ENCODE measurements around the gene PRM3. TPM values are rescaled to one million over a fixed set of nuclear protein-coding genes. Genes with fewer than 3 reads are reported as not detected.

The PRM3 gene
- total RNA-seq, 1 donor from 2014 or later: not detected

GRCh38 chr16:11250091-11250785 is 23.2 kb downstream of the PRM3 start:
- no peak for TF ChIP-seq CTCF (IDR thresholded peaks at IDR 0.05)
- ATAC-seq (no peak), DNase-seq (no peak)
- no peak overlapping the region for H3K4me3 ChIP-seq
- H3K27ac ChIP-seq: no peak overlapping the region
- peaks cover 5% of the 10 kb centered on the region for H3K36me3 ChIP-seq
- intact Hi-C loops (cut with DNase I): loop anchor here (5.0 kb wide), 1 partner anchor 278 kb away; no protein-coding TSS in a partner anchor
- no peaks in the 10 kb centered on the region for H3K9me3 ChIP-seq
- H3K4me1 ChIP-seq: peaks cover 13% of the 10 kb centered on the region
- H3K27me3 ChIP-seq: no peaks in the 10 kb centered on the region

- intact Hi-C loops (cut with DNase I): loop anchor here (5.0 kb wide), 1 partner anchor 277 kb away; no protein-coding TSS in a partner anchor
Observed at GRCh38 chr16:11249233-11250061, 24.0 kb downstream of the PRM3 start.

GRCh38 chr16:11248133-11248532 is 25.3 kb downstream of the PRM3 start:
- intact Hi-C loops (cut with DNase I): no loop called here
- Histone ChIP-seq H3K4me1 (peaks cover 3% of the 10 kb centered on the region), H3K4me3 (no peak overlapping the region), H3K27me3 (no peaks in the 10 kb centered on the region), H3K36me3 (no peaks in the 10 kb centered on the region), H3K9me3 (no peaks in the 10 kb centered on the region), H3K27ac (no peak overlapping the region)
- ATAC-seq (no peak), DNase-seq (no peak)
- no peak for TF ChIP-seq CTCF (IDR thresholded peaks at IDR 0.05)

More at GRCh38 chr16:11249233-11250061, 24.0 kb downstream of the PRM3 start:
- Histone ChIP-seq H3K27me3 (no peaks in the 10 kb centered on the region), H3K36me3 (peaks cover 2% of the 10 kb centered on the region), H3K27ac (no peak overlapping the region), H3K4me3 (no peak overlapping the region), H3K9me3 (no peaks in the 10 kb centered on the region), H3K4me1 (peaks cover 11% of the 10 kb centered on the region)
- TF ChIP-seq CTCF (IDR thresholded peaks at IDR 0.05): no peak
- ATAC-seq: peak; percentile 8
- no peak for DNase-seq

- H3K27ac ChIP-seq: no peak overlapping the region
- no peaks in the 10 kb centered on the region for H3K4me1 ChIP-seq
- intact Hi-C loops (cut with DNase I): no loop called here
- no peak overlapping the region for H3K4me3 ChIP-seq
- no peaks in the 10 kb centered on the region for H3K27me3 ChIP-seq
- no peaks in the 10 kb centered on the region for H3K36me3 ChIP-seq
- ATAC-seq (no peak), DNase-seq (no peak)
- no peaks in the 10 kb centered on the region for H3K9me3 ChIP-seq
- TF ChIP-seq CTCF (IDR thresholded peaks at IDR 0.05): no peak
Observed at GRCh38 chr16:11245988-11246387, 27.4 kb downstream of the PRM3 start.

- H3K4me1 ChIP-seq: no peaks in the 10 kb centered on the region
- intact Hi-C loops (cut with DNase I): no loop called here
- H3K9me3 ChIP-seq: no peaks in the 10 kb centered on the region
- no peak for TF ChIP-seq CTCF (IDR thresholded peaks at IDR 0.05)
- ATAC-seq (no peak), DNase-seq (no peak)
- no peaks in the 10 kb centered on the region for H3K36me3 ChIP-seq
- no peaks in the 10 kb centered on the region for H3K27me3 ChIP-seq
- H3K4me3 ChIP-seq: no peak overlapping the region
- no peak overlapping the region for H3K27ac ChIP-seq
Observed at GRCh38 chr16:11245222-11245737, 28.1 kb downstream of the PRM3 start.

All from upper lobe of right lung (tissue), 1 donor.